GM19397 (cell line): ENCODE results near the gene TAGLN3.
"Not testable (repeated sequence)": the region's sequence is repeated elsewhere in the genome, so short reads cannot be mapped to it uniquely, and the experiment has no call there.

Experiments
- ATAC-seq: cut with Tn5 transposase; IDR thresholded peaks from one replicate; pipeline ENCODE4 v1.9.1; 2021; ENCODE audit warnings: mild to moderate bottlenecking, moderate library complexity; ENCODE audit not compliant: unreplicated experiment

Gene TAGLN3

DNA sequence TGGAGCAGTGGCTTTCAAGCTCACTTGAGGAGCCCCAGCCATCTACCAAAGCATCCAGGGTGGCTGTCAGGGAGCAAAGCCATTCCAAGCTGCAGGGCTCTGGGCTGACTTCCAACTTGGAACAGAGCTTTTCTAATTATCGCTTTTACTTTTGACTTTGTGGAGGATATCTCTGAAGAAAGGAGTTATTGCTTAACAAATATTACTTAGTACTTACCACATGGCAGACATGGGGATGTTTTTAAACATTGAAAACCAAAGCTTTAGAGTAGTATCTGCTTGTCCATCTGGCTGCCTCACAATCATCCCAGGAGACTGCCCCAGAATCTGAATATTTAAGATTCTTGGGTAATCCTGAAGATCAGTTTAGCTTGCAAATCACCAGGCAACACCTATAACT is 8.9 kb downstream of the TAGLN3 start:
- ATAC-seq = no peak

DNA sequence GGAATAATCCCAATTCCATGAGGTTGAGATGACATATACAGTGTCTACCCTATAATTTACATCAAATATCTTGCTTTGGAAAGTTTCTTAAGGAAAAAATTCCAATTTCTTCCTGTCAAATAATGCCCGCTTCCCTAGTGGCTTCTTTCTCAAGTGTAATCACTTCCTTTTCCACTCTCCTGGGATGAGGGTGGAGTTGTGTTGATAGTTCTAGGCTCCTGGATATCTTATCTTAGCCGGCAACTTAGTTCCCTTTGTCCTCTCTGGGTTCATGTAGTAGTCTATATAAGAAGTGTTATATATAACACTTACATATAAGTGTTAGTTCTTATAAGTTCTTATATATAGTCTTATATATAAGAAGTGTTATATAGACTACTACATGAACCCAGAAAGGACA is 10.9 kb downstream of the TAGLN3 start:
- ATAC-seq = no peak

DNA sequence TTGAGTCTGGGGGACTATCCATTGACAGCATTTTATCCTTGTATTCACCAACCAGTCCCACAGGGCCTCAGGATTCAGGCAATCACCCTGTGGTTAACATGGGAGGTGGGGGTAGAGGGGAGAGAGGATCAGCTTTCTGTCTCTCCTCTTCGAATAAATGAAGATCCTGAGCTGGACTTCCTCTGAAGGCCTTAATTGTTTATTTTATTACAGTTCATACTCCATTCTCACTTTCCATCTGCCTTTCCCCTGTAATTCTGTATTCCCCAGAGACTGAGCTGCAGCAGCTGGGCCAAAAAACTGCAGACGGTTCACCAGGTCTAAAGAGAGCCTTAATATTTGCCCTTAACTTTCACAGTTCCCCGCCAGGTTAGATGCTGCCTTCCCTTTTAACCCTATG is 11.9 kb downstream of the TAGLN3 start:
- no peak for ATAC-seq

DNA sequence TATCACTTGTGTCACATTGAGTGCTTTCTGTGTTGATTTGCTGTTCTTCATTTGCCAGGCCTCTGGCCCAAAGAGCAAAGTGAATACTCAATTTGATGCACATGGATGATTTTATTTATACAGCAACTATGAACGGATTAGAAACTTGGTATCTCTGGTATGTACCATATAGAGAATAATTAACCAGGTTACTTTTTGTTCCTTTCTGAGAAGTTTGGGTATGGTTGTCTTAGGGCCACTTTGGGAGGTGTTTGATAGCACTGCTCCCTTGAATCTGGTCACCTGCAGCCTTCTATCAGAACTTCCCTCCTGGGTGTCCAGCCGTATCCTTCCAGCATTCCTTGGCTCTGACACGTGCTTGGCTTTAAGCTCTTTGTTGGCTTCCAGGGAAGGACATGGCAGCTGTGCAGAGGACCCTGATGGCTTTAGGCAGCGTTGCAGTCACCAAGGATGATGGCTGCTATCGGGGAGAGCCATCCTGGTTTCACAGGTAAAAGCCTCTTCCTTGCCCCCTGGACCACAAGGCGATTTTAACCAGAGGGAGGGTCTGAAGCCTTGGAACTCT is 12.7 kb downstream of the TAGLN3 start:
- no peak for ATAC-seq

DNA sequence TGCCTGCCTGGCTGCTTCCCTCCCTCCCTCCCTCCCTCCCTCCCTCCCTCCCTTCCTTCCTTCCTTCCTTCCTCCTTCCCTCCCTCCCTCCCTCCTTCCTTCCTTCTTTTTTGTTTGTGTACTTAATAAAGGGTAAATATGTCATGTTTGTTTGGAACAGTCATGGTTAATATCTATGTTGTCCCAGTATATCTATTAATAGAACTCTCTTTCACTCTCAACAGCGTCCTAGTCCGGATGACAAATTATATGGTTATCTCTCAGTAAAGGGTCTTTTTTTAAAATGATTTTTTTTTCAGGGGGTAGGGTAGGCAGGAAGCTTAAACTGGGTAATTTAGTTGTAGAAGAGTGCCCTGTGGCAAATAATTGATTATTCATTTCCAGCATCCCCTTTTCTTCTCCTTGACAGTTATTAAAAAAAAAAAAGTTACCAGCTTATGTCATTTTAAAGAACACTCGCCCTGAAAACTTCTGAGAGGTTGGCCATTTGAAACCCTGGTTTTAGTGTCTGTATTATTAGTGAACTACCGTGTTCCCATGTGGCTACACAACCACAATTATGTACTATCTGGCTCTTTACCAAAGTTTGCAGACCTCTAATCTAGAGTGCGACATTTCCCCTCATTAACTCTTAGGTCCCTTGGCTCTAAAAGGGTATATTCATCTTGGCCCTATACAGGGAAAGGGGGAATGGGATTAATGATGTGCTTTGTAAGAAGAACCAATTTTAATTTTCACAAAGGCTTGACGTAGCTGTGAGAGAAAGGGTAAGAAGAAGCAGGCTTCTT is 13.7 kb downstream of the TAGLN3 start:
- ATAC-seq = no peak

DNA sequence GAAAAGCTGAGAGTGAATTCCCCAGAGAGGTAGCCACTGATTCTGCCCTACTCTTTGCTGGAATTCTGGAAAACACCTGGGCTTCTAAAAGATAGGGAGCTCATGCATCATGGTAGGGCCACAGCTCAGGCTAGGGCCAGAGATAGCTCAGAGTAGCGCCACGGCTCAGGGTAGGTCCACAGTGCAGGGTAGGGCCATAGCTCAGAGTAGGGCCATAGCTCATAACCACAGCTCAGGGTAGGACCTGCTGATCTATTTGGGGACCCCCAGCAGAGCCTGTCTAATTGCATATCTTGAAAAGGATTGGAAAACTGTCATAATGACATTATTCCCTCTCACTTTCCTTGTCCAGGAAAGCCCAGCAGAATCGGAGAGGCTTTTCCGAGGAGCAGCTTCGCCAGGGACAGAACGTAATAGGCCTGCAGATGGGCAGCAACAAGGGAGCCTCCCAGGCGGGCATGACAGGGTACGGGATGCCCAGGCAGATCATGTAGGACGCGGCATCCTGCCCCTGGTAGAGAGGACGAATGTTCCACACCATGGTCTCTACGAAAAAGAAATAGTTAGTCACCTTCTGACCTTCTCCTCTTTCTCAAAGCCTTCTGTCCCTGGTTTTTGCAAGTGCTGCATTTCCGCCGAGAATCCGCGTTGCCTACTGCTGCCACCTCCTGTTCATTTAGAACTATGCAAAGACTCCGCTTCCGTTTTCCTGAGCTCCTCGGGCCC is 14.5 kb downstream of the TAGLN3 start:
- no peak for ATAC-seq

DNA sequence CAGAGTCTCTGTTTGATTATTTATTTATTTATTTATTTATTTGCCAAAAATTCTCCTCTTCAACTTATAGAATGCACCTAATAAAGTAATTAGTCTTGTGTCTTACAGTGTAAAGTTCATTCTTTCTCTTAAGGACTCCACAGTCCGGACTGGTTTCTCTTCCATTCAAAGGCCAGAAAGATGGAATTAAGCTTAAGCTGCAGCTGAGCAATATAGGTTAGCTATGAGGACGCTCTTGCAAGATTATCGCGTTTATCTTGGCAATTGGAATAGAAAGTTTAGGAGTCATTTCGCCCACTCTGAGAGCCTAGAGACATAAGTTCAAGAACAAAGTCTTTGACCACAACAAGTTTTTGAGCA is 15.0 kb downstream of the TAGLN3 start:
- no peak for ATAC-seq

DNA sequence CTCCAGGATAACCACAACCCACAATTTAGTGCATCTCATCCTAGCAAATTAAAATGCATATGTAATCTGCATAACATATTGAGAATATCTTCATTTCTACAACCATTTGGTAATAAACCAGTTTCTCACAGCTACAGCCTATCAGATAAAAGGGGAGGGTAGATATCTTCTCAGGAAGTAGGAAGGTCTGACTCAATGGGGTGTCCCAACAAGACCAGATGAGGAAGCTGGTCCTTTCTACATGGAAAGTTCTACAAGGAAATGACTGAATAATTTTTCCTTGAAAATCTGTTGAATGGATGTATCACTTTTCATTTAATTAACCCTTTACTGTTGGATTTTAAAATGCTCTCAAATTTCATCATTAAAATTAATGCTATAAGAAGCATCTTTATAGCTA is 18.4 kb downstream of the TAGLN3 start:
- ATAC-seq = no peak

DNA sequence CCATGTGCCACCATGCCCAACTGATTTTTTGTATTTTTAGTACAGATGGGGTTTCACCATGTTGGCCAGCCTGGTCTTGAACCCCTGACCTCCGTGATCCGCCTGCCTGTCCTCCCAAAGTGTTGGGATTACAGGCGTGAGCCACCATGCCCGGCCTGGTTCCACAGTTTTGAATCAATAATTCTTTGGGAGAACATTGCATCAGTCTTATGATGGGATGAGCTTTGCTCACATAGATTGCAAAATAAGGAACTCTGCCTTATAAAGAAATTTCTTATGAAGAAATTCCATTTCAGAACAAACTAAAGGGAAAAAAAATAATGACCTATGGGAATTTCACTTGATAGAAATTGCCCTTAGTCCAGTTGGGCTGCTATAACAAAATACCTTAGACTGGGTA is 20.0 kb downstream of the TAGLN3 start:
- no peak for ATAC-seq

DNA sequence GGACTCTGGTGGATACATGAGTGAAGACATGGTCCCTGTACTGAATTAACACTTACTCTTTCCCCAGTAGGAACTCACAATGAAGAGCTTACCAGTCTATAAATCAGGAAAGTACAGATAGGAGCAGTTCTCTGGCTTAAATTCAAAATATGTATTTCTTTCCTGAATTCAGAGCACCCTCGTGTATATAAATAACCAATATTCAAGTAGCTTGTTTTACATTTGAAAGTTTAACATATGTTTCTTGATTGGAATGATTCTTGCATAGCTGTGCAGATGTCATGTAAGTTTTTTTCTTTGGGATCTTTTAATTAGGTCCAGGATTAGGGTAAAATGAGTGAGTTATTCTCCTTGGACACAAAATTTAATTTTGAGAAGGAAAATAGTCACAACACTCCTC is 21.0 kb downstream of the TAGLN3 start:
- no peak for ATAC-seq

DNA sequence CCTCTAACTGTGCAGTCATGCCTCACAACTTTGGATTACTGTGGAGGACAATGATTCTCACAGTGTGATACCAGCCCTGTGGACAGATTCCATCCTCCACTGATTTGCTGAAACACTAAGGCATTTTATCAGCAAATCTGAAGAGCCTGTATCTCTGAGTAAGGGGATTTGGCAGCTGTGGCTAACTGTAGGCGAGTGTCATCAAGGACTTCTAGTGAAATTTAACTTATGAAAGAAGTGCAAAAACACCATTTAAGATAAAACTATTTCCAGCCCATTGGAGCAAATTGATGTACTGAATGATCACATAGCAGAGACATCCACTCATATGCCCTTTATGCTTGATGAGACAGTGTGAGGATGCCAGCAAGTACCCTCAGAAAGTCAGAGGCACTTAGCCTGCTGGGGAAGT is 22.0 kb downstream of the TAGLN3 start:
- ATAC-seq = no peak

DNA sequence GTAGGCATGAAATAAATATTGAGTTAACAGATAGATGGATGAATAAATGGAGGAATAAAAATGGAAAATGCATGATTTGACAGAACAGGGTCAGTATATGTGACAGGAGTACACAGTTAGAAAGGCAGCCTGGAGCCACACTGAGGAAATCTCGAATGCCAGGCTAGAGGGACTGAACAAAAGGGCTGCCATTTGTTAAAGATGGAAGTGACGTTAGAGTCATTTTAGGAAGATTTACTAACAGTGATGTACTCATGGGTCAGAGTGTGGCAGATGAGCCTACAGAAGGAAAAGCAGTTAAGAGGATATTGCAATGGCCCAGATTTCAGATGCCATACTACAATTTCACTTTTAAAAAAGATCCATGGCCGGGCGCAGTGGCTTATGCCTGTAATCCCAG is 28.4 kb downstream of the TAGLN3 start:
- no peak for ATAC-seq

DNA sequence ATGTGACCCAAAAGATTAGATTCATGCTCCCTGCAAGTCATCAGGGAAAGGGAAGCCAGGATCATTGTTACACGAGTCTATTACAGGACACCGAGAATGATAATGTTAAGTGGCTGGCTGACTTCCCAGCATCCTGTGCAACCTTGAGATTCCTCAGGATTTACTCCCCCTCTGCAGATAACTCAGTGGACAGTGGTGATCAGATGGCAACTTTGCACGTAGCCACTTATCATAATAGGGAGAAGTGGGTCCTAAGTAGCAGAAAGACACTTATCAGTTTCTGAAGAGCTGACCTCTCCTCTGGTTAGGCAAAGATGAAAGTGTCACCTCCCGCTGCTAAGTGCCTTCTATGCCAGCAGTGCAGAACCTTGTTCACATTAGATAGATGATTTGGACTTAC is 29.1 kb downstream of the TAGLN3 start:
- no peak for ATAC-seq

DNA sequence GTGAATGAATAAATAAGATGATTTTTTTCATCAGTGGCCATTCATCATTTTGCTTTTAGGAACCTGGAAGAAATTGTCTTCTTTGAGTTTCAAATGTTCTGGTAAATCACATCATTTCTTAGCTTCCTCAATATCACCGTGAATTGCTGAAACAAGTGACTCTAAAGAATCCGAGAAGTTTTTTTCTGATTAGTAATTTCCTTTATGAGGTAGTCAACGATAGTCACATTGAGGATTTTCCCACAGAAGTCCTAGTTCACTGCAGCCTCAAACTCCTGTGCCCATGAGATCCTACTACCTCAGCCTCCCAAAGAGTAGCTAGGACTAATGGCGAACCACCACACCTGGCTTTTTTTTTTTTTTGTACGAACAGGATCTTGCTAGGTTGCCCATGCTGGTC is 32.2 kb downstream of the TAGLN3 start:
- ATAC-seq = no peak

DNA sequence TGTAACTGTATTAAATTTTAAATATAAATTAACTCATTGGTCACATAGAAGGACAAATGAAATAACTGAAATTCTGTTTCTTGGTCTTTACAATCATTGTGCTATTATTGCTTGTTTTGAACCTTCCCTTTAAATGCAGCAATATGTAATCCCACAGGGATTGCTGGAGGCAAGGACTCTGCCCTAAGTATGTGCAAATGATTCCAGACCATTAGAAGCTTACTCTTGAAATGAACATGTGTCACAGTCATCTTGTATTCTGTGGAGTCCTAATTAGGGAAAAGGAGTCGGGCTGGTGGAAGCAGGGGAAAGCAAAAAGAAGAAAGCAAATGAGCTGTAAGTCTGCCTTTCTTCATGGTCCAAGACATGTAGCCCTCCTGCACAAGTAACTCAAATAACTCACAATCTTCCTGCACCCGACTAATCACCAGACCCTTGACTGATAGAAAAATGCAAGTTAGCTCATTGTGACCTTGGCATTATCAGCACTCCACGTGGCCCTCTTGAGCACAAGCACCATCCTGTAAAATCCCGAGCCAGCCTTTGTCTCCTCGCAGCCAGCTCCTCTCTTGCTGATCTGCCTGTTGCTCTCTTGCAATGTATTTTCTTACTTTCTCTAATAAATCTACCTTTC is 33.5 kb downstream of the TAGLN3 start:
- ATAC-seq = no peak

DNA sequence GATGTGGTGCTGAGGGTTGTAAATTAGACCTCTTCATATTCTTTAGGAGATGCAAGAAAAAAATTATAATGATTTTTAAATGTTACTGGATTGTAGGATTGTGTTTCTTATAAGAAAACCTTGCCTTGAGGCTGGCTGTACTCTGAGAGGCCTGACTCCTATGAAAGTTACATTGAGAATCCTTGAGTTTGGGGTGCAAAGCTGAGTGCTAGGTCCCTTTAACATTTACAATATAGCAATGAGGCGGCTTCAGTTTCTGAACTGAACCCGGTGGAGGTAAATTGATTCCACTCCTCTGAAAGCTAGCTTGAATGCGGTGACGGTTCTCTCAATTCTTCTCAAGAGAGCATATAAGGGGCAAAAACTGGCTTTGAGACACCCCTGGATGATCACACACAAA is 35.7 kb downstream of the TAGLN3 start, which contains the start of gene TMPRSS7:
TMPRSS7 (plus strand) TSS at position 301 of the 400 bp plus-strand sequence. CDS start 110 bp downstream, outside the sequence.
- ATAC-seq = no peak

DNA sequence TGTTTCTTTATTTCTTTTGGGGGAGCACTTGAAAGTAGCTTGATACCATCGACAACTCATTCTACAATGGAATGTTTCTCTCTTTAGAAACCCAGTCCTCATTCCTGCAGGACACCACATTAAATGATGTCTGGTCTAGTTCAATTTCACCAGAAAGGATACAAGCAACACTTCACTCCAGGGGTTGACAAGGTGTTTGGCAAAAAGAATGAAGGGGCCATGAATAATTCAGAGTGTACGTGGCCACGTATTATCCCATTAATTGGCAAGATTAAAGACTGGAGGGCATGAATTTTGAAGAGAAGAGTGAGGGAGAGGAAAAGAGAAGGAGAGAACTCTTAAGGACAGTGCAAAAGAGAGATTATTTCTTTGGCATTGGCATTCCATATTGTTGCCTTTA is 36.5 kb downstream of the TAGLN3 start:
- ATAC-seq = no peak

DNA sequence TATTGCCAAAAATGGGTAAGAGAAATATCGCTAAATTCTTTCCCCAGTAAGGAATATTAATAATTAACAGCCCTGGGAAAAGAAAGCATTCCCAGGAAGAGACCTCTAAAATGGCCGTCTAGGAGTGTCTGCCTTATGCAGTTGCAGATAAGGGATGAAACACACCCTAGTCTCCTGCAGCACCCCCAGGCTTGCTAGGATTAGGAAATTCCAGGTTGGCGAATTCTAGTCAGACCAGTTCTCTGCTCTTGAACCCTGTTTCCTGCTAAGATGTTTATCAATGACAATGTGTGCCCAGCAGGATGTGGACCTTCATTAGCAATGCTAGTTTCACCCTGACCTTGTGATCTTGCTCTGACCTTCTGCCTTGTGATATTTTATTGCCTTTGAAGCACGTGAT is 38.5 kb downstream of the TAGLN3 start:
- ATAC-seq = not testable (repeated sequence)

DNA sequence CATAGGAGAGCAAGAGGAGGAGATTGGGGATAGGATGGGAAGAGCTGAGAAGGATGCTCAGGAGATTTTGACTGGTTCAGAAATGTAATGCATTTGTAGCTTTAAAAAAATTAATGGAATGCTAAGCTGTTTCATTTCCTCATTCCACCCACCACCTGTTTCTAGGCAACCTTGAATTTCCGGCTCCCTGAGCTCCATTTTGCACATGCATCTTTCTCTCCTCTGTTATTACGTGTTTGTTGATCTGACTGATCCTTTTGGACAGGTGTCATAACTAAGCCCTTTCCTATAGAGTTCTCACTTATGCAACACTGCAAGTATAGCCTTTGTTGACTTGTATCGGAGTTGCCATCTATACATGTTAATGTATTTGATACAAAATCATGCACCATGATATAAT is 40.1 kb downstream of the TAGLN3 start:
- no peak for ATAC-seq

DNA sequence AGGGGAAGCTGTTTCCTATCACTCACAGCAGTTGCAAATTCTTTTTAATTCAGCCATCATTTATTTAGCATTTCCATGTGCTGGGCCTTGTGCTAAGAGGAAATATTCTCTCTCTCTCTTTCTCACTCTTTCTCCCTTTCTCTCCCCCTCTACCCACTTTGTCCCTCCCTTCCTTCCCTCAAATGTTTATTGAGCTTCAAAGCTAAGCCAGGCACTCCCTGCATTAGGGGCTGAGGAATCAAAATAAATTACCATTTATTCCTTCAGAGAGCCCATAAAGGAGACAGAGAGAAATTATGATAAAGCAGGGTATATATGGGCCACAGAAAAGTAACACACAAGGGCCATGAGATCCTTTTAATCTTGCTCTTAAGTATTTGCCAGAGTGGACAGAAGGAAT is 42.6 kb downstream of the TAGLN3 start:
- no peak for ATAC-seq

DNA sequence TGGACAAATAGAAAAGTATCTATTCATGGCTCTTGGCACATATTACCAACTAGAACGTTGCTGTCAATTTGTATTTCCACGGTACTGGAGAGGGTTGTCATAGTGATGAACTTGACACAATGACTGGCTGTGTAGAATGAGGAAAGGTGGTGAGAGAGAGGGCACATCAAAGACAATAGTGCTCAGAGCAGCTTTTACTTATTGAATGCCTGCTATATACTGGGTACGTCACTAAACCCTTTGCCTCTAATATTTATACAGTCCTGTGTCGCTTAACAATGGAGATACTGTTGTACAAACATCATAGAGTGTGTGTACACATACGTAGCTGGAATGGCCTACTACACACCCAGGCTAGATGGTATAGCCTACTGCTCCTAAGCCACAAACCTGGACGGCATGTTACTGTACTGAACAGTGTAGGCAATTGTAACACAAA is 44.1 kb downstream of the TAGLN3 start:
- no peak for ATAC-seq
